ENCODE data around the gene C3orf22. TPM values are rescaled to one million over a fixed set of nuclear protein-coding genes. Genes with fewer than 3 reads are reported as not detected.
A peak's percentile ranks its signal among the peaks of the same experiment; 100 is the strongest.

Gene C3orf22
- total RNA-seq, 4 donors from 2014 or later, result not detected

DNA sequence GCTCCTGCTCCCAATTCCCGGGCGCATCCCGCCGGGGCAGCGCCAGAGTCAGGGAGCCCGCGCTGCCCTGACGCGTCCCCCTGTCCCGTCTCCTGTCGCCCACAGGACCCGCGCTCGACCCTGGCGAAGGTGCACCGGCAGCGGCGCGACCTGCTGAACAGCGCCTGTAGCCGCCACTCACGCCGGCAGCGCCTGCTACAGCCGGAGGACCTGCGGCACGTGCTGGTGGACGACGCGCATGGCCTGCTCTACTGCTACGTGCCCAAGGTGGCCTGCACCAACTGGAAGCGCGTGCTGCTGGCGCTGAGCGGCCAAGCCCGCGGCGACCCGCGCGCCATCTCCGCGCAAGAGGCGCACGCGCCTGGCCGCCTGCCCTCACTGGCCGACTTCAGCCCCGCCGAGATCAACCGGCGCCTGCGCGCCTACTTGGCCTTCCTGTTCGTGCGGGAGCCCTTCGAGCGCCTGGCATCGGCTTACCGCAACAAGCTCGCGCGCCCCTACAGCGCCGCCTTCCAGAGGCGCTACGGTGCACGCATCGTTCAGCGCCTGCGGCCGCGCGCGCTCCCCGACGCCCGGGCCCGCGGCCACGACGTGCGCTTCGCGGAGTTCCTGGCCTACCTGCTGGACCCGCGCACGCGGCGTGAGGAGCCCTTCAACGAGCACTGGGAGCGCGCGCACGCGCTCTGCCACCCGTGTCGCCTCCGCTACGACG is 16.9 kb downstream of the C3orf22 start:
- ATAC-seq (ENCODE audit: low FRiP score) (no peak), DNase-seq (ENCODE audit: low spot score) (no peak)
- TF ChIP-seq, protein P1, sequence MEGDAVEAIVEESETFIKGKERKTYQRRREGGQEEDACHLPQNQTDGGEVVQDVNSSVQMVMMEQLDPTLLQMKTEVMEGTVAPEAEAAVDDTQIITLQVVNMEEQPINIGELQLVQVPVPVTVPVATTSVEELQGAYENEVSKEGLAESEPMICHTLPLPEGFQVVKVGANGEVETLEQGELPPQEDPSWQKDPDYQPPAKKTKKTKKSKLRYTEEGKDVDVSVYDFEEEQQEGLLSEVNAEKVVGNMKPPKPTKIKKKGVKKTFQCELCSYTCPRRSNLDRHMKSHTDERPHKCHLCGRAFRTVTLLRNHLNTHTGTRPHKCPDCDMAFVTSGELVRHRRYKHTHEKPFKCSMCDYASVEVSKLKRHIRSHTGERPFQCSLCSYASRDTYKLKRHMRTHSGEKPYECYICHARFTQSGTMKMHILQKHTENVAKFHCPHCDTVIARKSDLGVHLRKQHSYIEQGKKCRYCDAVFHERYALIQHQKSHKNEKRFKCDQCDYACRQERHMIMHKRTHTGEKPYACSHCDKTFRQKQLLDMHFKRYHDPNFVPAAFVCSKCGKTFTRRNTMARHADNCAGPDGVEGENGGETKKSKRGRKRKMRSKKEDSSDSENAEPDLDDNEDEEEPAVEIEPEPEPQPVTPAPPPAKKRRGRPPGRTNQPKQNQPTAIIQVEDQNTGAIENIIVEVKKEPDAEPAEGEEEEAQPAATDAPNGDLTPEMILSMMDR (IDR thresholded peaks at IDR 0.05), result no peak

DNA sequence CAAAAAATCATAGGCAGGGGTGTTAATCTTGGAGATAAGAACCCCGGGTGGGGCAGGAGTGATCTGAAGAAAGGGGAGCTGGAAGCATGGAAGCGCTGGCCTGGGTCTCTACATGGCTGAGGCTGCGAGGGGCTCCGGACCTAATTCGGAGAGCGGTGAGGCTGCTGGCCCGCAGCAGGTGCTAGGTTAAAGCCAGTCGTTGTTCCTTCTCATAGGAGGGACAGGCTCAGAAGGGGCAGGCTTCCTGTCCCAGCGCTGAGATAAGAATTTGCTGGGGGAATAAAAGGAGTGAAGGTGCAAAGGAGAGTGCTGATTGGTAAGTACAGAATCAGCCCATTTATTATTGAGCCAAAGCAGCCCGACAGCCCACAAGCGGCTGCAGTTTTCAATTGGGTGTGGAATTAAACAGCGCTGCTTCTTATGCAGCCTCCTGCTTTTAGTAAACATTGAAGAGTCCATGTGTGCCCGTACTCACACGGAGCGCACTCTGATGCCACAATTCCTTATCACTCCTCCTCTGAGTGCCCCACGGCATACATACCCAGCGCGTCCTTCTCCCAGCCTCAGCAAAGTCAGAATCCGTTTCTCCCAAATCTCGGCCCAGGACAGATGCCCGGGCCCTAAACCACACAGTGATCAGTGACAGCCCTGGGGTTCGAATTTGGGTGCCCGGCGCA is 17.6 kb downstream of the C3orf22 start:
- TF ChIP-seq, protein P1 (IDR thresholded peaks at IDR 0.05), result no peak
- ATAC-seq (ENCODE audit: low FRiP score), result no peak
- peak; percentile 16 for DNase-seq (ENCODE audit: low spot score)

DNA sequence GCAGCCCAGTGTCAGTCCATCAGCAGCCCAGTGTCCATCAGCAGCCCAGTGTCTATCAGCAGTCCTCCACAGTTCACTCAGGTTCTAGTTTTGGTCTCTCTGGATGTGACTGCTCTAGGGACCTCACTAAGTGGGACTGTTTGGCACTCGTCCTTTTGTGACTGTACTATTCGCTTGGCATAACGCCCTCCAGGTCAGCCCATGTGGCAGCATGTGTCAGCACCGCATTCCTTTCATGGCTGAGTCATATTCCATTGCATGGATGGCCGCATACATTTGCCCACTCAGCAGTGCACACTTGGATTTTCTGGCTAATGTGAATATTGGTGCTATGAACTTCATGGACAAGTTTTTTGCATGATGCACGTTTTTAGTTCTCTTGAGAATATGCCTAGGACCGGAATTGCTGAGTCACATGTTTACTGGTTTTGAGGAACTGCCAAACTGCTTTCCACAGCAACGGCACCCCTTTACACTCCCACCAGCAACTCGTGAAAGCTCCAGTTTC is 18.3 kb downstream of the C3orf22 start:
- ATAC-seq (ENCODE audit: low FRiP score) (peak; percentile 69), DNase-seq (ENCODE audit: low spot score) (peak; percentile 23)

DNA sequence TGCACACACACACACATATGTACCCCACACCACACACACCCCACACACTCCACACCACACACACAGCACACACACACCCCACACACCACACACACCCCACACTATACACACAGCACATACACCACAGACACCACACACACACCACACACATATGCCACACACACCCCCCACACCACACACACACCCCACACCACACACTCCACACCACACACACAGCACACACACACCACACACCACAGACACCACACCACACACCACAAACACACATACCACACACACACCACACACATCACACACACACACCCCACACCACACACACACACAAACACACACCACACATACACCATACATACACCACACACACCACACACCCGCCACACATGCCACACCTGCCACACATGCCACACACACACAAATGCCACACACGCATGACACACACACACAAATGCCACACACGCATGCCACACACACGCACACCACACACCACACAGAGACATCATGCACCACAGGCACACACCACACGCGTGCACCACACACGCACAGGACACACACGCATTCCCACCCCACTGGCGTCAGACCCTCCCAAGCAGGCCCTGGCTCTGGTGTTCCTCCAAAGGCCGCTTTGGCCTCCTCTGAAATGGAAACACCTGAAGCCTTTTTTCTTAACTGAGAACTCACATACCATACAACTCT is 19.0 kb downstream of the C3orf22 start:
- TF ChIP-seq, protein P1 (IDR thresholded peaks at IDR 0.05), result no peak
- peak; percentile 18 for DNase-seq (ENCODE audit: low spot score)
- no peak for ATAC-seq (ENCODE audit: low FRiP score)

More for the DNA sequence above, 18.3 kb downstream of the C3orf22 start:
- TF ChIP-seq, protein P1 (IDR thresholded peaks at IDR 0.05), result no peak

DNA sequence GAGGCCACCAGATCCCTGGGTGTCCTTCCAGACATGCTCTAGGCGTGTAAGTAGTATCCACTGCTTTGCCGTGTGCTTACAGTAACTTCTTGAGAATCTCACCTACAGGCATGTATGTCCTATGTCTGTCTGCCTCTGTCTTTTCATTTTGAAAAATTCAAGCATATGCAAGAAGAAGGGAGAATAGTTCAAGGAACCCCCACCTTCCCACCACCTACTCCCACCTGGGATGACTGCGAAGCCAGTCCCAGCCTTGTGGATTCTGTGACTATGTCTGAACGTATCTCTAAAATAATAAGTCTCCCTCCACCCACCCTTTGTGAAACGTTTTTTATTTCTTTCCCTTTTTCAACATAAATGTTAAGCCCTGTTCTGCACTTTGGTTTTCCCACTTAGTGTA is 19.8 kb downstream of the C3orf22 start:
- TF ChIP-seq, protein P1 (IDR thresholded peaks at IDR 0.05), result no peak
- DNase-seq (ENCODE audit: low spot score), result no peak
- ATAC-seq (ENCODE audit: low FRiP score), result no peak

DNA sequence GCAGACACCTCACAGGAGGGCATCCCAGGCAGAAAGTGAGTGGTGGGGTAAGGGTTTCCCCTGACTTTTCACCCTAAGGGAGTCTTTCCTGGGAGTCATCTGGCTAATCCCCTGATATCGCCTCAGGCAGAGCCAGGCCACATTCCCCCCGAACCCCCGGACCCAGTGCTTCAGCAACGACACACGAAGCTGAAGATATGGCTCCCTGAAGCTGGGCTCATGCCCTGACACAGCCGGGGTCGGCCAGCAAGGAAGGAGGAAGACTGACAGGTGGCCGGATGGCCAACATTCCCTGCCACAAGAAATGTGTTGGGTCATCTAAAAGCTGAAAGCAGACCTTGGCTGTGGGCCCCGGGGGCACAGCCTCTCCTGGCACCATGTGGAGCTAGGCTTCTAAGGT is 20.4 kb downstream of the C3orf22 start:
- TF ChIP-seq, protein P1 (IDR thresholded peaks at IDR 0.05), result no peak
- DNase-seq (ENCODE audit: low spot score), result peak; percentile 11

More for the DNA sequence above, 20.4 kb downstream of the C3orf22 start:
- no peak for ATAC-seq (ENCODE audit: low FRiP score)
